ENCODE data around the gene OPCML. TPM values are rescaled to one million over a fixed set of nuclear protein-coding genes. Genes with fewer than 3 reads are reported as not detected.

The OPCML gene
- total RNA-seq, 1 donor from 2014 or later = 1.2 TPM

- Mint-ChIP-seq H3K27me3 (ENCODE audit: low read depth) (no peaks in the 10 kb centered on the region), H3K4me3 (no peak overlapping the region), H3K9me3 (peaks cover 7% of the 10 kb centered on the region), H3K4me1 (peaks cover 3% of the 10 kb centered on the region), H3K36me3 (ENCODE audit: low read depth) (no peaks in the 10 kb centered on the region), H3K27ac (ENCODE audit: unreplicated experiment) (no peak overlapping the region)
- DNase-seq (ENCODE audit: low read depth, low spot score) = no peak
- TF ChIP-seq CTCF (conservative IDR thresholded peaks at IDR 0.05) = no peak
These were observed 1032.6 kb downstream of the OPCML start for GRCh38 chr11:132499661-132500060.

- Mint-ChIP-seq H3K9me3 (peaks cover 7% of the 10 kb centered on the region), H3K36me3 (ENCODE audit: low read depth) (no peaks in the 10 kb centered on the region), H3K4me1 (peaks cover 5% of the 10 kb centered on the region), H3K4me3 (no peak overlapping the region), H3K27ac (ENCODE audit: unreplicated experiment) (no peak overlapping the region), H3K27me3 (ENCODE audit: low read depth) (no peaks in the 10 kb centered on the region)
- no peak for DNase-seq (ENCODE audit: low read depth, low spot score)
- no peak for TF ChIP-seq CTCF (conservative IDR thresholded peaks at IDR 0.05)
These were observed 1036.0 kb downstream of the OPCML start for GRCh38 chr11:132496341-132496740.

GRCh38 chr11:132493801-132494200, 1038.5 kb downstream of the OPCML start:
- H3K4me1 Mint-ChIP-seq = peaks cover 5% of the 10 kb centered on the region
- H3K27ac Mint-ChIP-seq (ENCODE audit: unreplicated experiment) = no peak overlapping the region
- peaks cover 8% of the 10 kb centered on the region for H3K9me3 Mint-ChIP-seq
- no peak overlapping the region for H3K4me3 Mint-ChIP-seq
- H3K27me3 Mint-ChIP-seq (ENCODE audit: low read depth) = no peaks in the 10 kb centered on the region
- no peak for TF ChIP-seq CTCF (conservative IDR thresholded peaks at IDR 0.05)
- no peaks in the 10 kb centered on the region for H3K36me3 Mint-ChIP-seq (ENCODE audit: low read depth)
- no peak for DNase-seq (ENCODE audit: low read depth, low spot score)

- Mint-ChIP-seq H3K36me3 (ENCODE audit: low read depth) (peaks cover 2% of the 10 kb centered on the region), H3K9me3 (peaks cover 4% of the 10 kb centered on the region), H3K4me1 (peaks cover 5% of the 10 kb centered on the region), H3K27me3 (ENCODE audit: low read depth) (no peaks in the 10 kb centered on the region), H3K27ac (ENCODE audit: unreplicated experiment) (peak overlapping the region; percentile 46), H3K4me3 (no peak overlapping the region)
- no peak for DNase-seq (ENCODE audit: low read depth, low spot score)
- no peak for TF ChIP-seq CTCF (conservative IDR thresholded peaks at IDR 0.05)
These were observed 1041.3 kb downstream of the OPCML start for GRCh38 chr11:132490978-132491377.

GRCh38 chr11:132486060-132486459, 1046.2 kb downstream of the OPCML start:
- H3K27ac Mint-ChIP-seq (ENCODE audit: unreplicated experiment) = no peak overlapping the region
- DNase-seq (ENCODE audit: low read depth, low spot score) = no peak
- no peak overlapping the region for H3K4me3 Mint-ChIP-seq
- no peak for TF ChIP-seq CTCF (conservative IDR thresholded peaks at IDR 0.05)
- no peaks in the 10 kb centered on the region for H3K27me3 Mint-ChIP-seq (ENCODE audit: low read depth)
- no peaks in the 10 kb centered on the region for H3K4me1 Mint-ChIP-seq
- H3K9me3 Mint-ChIP-seq = peaks cover 4% of the 10 kb centered on the region
- peaks cover 2% of the 10 kb centered on the region for H3K36me3 Mint-ChIP-seq (ENCODE audit: low read depth)

- Mint-ChIP-seq H3K9me3 (peaks cover 8% of the 10 kb centered on the region), H3K4me3 (no peak overlapping the region), H3K27me3 (ENCODE audit: low read depth) (no peaks in the 10 kb centered on the region), H3K27ac (ENCODE audit: unreplicated experiment) (peak overlapping the region; percentile 16), H3K36me3 (ENCODE audit: low read depth) (peaks cover 4% of the 10 kb centered on the region), H3K4me1 (peaks cover 6% of the 10 kb centered on the region)
- DNase-seq (ENCODE audit: low read depth, low spot score) = no peak
- TF ChIP-seq CTCF (conservative IDR thresholded peaks at IDR 0.05) = no peak
These were observed 1057.3 kb downstream of the OPCML start for GRCh38 chr11:132475026-132475425.

Data from neural crest cell (in vitro differentiated cells).